Breast epithelium (tissue), 4 donors: Measurements from ENCODE around the gene SYT1. TPM values are rescaled to one million over a fixed set of nuclear protein-coding genes. Genes with fewer than 3 reads are reported as not detected.

Source experiments
- DNase-seq, 2 donors: peaks; one replicate each; pipeline ENCODE4 v3.0.0-alpha.2; 2019; ENCODE audit warnings: low spot score in 2 of 2
- H3K27ac ChIP-seq, 2 donors: fragments of 200-600 bp; sonication (generic) in 1 of 2; one replicate each; pipeline ENCODE4 v1.5.1; 2016 to 2019; ENCODE audit warnings: mild to moderate bottlenecking in 1 of 2
- H3K27me3 ChIP-seq, 2 donors: fragments of 200-600 bp; sonication (generic) in 1 of 2; one replicate each; pipeline versions ENCODE4 v1.5.1 to v1.6.0; 2017 to 2019; ENCODE audit warnings: control low read depth in 1 of 2, mild to moderate bottlenecking in 1 of 2
- H3K36me3 ChIP-seq: fragments of 200-600 bp; one replicate; pipeline ENCODE4 v1.5.1; 2019
- H3K4me1 ChIP-seq, 2 donors: fragments of 200-600 bp; sonication (generic); one replicate each; pipeline ENCODE4 v1.5.1; 2016 to 2019; ENCODE audit warnings: control low read depth in 1 of 2
- H3K4me3 ChIP-seq, 3 donors: fragments of 200-600 bp; sonication (generic); 1 replicate in 2 of 3; 2 replicates in 1 of 3; pipeline ENCODE4 v1.5.1; 2016 to 2019; ENCODE audit warnings: mild to moderate bottlenecking in 3 of 3, moderate library complexity in 2 of 3
- H3K9me3 ChIP-seq, 2 donors: fragments of 200-600 bp; sonication (generic) in 1 of 2; one replicate each; pipeline ENCODE4 v1.5.1; 2016 to 2019; ENCODE audit warnings: control low read depth in 1 of 2
- POLR2A ChIP-seq: fragments of 450-650 bp; IDR thresholded peaks from one replicate; pipeline ENCODE4 v1.6.1; 2016; ENCODE audit warnings: antibody characterized with exemption, mild to moderate bottlenecking, moderate library complexity
- POLR2AphosphoS5 ChIP-seq, 3 donors: sonication (generic); formaldehyde crosslinking; IDR thresholded peaks; one replicate each; pipeline ENCODE4 v1.6.1; 2017; ENCODE audit warnings: antibody characterized with exemption in 3 of 3
- intact Hi-C: fragments of 100-400 bp; cut with DNase I; formaldehyde crosslinking; loops from one replicate; pipeline ENCODE4 v1.15.1; 2023; ENCODE audit warnings: low total_unique reads
- total RNA-seq, 3 donors: library from RNA; depleted of rRNA; stranded (reverse); fragments of >200 nt; gene quantifications; one replicate each; pipeline ENCODE4 v1.1.0, GENCODE V29; 2016
- TF ChIP-seq, protein P1 (sequence below), 3 donors: fragments of 450-650 bp; IDR thresholded peaks; one replicate each; pipeline ENCODE4 v1.5.1; 2016 to 2017; ENCODE audit warnings: antibody characterized with exemption in 3 of 3, mild to moderate bottlenecking in 3 of 3, moderate library complexity in 3 of 3

Gene SYT1
- total RNA-seq, 3 donors from 2014 or later = 1.1 to 2.3 (median 1.6) TPM

DNA sequence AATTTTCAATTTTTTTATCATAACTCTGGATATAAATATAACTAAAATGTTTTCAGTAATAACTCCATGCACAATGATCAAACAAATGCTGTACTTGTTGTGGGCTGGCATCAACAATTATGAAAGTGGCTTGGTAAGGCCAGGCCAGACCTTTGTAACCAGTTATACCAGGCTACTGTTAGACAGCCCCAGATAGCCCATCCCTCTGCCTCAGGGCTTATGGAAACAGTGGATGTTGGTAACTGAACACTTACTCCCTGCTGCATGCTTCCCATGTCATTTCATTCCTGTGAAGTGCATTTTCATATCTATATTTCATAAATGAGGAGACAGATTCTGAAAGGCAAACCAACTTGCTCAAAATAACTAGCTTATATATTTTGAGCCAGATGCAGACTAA is 195.0 kb downstream of the SYT1 start:
- TF ChIP-seq POLR2AphosphoS5 (IDR thresholded peaks at IDR 0.05) (no peak), POLR2A (no peak)
- TF ChIP-seq, protein P1, sequence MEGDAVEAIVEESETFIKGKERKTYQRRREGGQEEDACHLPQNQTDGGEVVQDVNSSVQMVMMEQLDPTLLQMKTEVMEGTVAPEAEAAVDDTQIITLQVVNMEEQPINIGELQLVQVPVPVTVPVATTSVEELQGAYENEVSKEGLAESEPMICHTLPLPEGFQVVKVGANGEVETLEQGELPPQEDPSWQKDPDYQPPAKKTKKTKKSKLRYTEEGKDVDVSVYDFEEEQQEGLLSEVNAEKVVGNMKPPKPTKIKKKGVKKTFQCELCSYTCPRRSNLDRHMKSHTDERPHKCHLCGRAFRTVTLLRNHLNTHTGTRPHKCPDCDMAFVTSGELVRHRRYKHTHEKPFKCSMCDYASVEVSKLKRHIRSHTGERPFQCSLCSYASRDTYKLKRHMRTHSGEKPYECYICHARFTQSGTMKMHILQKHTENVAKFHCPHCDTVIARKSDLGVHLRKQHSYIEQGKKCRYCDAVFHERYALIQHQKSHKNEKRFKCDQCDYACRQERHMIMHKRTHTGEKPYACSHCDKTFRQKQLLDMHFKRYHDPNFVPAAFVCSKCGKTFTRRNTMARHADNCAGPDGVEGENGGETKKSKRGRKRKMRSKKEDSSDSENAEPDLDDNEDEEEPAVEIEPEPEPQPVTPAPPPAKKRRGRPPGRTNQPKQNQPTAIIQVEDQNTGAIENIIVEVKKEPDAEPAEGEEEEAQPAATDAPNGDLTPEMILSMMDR (IDR thresholded peaks at IDR 0.05) = no peak
- Histone ChIP-seq H3K36me3 (no peaks in the 10 kb centered on the region), H3K27me3 (no peaks in the 10 kb centered on the region), H3K4me1 (no peaks in the 10 kb centered on the region), H3K9me3 (no peaks in the 10 kb centered on the region), H3K27ac (no peak overlapping the region), H3K4me3 (no peak overlapping the region)
- intact Hi-C loops = no loop called here
- no peak for DNase-seq

- no peak overlapping the region for H3K4me3 ChIP-seq
- H3K4me1 ChIP-seq = no peaks in the 10 kb centered on the region
- no peaks in the 10 kb centered on the region for H3K9me3 ChIP-seq
- H3K27me3 ChIP-seq = no peaks in the 10 kb centered on the region
- H3K27ac ChIP-seq = no peak overlapping the region
- no peaks in the 10 kb centered on the region for H3K36me3 ChIP-seq
- no peak for DNase-seq
- intact Hi-C loops = no loop called here
- TF ChIP-seq, protein P1 (IDR thresholded peaks at IDR 0.05) = no peak
- TF ChIP-seq POLR2AphosphoS5 (IDR thresholded peaks at IDR 0.05) (no peak), POLR2A (no peak)
These were observed 198.7 kb downstream of the SYT1 start for GRCh38 chr12:79063258-79063657.

GRCh38 chr12:79067977-79068376 is 203.4 kb downstream of the SYT1 start:
- H3K4me3 ChIP-seq = no peak overlapping the region
- no peaks in the 10 kb centered on the region for H3K4me1 ChIP-seq
- intact Hi-C loops = no loop called here
- TF ChIP-seq, protein P1 (IDR thresholded peaks at IDR 0.05) = no peak
- TF ChIP-seq POLR2AphosphoS5 (IDR thresholded peaks at IDR 0.05) (no peak), POLR2A (no peak)
- no peaks in the 10 kb centered on the region for H3K36me3 ChIP-seq
- no peaks in the 10 kb centered on the region for H3K9me3 ChIP-seq
- DNase-seq = no peak
- H3K27me3 ChIP-seq = no peaks in the 10 kb centered on the region
- no peak overlapping the region for H3K27ac ChIP-seq

DNA sequence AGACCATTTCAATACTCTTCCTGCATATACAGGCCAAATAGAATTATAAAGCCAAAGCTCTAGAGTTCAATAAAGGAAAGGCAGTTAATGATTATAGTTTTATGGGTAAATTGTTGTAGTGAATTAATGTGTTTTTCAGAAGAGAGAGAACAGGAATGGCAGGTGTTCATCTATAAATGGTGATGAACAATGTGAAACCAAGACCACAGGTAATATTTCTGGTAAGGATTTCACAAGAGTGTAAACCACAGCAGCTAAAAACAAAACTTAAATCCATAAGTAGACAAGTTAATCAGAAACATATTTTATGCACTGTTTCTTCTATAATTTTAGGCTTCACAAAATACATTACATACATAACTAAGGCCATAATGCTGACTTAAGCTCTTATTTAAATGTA is 204.4 kb downstream of the SYT1 start:
- intact Hi-C loops = no loop called here
- Histone ChIP-seq H3K36me3 (no peaks in the 10 kb centered on the region), H3K4me1 (no peaks in the 10 kb centered on the region), H3K27me3 (no peaks in the 10 kb centered on the region), H3K27ac (no peak overlapping the region), H3K4me3 (no peak overlapping the region), H3K9me3 (no peaks in the 10 kb centered on the region)
- no peak for TF ChIP-seq POLR2AphosphoS5 (IDR thresholded peaks at IDR 0.05)
- TF ChIP-seq, protein P1 (IDR thresholded peaks at IDR 0.05) = no peak
- no peak for TF ChIP-seq POLR2A
- DNase-seq = no peak

DNA sequence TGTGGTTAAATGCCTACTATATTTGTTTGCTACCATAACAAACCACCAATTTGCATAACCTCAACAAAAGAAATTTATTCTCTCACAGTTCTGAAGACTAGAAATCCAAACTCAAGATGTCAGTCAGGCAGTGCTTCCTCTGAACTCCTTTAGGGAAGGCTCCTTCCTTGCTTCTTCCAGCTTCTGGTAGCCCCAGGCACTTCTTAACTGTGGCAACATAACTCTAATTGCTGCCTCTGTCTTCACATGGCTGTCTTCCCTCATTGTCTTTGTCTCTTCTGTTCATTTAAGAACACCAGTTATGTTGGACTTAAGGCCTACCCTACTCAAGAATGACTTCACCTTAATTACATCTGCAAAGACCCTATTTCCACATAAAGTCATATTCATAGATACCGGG is 206.9 kb downstream of the SYT1 start:
- intact Hi-C loops = no loop called here
- Histone ChIP-seq H3K27me3 (no peaks in the 10 kb centered on the region), H3K36me3 (no peaks in the 10 kb centered on the region), H3K4me3 (no peak overlapping the region), H3K9me3 (no peaks in the 10 kb centered on the region), H3K27ac (no peak overlapping the region), H3K4me1 (no peaks in the 10 kb centered on the region)
- TF ChIP-seq, protein P1 (IDR thresholded peaks at IDR 0.05) = no peak
- no peak for TF ChIP-seq POLR2AphosphoS5 (IDR thresholded peaks at IDR 0.05)
- TF ChIP-seq POLR2A = no peak
- DNase-seq = no peak
